Mesothelial cell of epicardium (in vitro differentiated cells): ENCODE measurements around the gene FAM81B. TPM values are rescaled to one million over a fixed set of nuclear protein-coding genes. Genes with fewer than 3 reads are reported as not detected.

Experiments
- DNase-seq, 2 experiments: peaks; one replicate each; pipeline ENCODE4 v3.0.0; 2021; ENCODE audit warnings: low spot score in 2 of 2; ENCODE audit not compliant: unreplicated experiment in 2 of 2
- H3K27ac Mint-ChIP-seq: 2 replicates; pipeline ENCODE4 v1.8.0; 2021; ENCODE audit warnings: mixed read lengths
- H3K27me3 Mint-ChIP-seq: 2 replicates; pipeline ENCODE4 v1.8.0; 2021; ENCODE audit warnings: low read depth, mixed read lengths
- H3K36me3 Mint-ChIP-seq: 2 replicates; pipeline ENCODE4 v1.8.0; 2021; ENCODE audit warnings: mixed read lengths
- H3K4me1 Mint-ChIP-seq: 2 replicates; pipeline ENCODE4 v1.8.0; 2021; ENCODE audit warnings: mixed read lengths
- H3K4me3 Mint-ChIP-seq: 2 replicates; pipeline ENCODE4 v1.8.0; 2021; ENCODE audit warnings: mild to moderate bottlenecking, moderate library complexity, mixed read lengths
- H3K9me3 Mint-ChIP-seq: 2 replicates; pipeline ENCODE4 v1.8.0; 2021; ENCODE audit warnings: mixed read lengths
- total RNA-seq: library from RNA; stranded (reverse); gene quantifications from 3 replicates; pipeline ENCODE4 v1.2.1, GENCODE V29; 2021
- TF ChIP-seq, protein P1 (sequence below): fragments of 200-600 bp; sonication (generic); IDR thresholded peaks from one replicate; pipeline ENCODE4 v1.5.0; 2021; ENCODE audit warnings: antibody characterized with exemption; ENCODE audit not compliant: unreplicated experiment

Gene FAM81B
- total RNA-seq, 1 donor from 2014 or later = 4.0 TPM

DNA sequence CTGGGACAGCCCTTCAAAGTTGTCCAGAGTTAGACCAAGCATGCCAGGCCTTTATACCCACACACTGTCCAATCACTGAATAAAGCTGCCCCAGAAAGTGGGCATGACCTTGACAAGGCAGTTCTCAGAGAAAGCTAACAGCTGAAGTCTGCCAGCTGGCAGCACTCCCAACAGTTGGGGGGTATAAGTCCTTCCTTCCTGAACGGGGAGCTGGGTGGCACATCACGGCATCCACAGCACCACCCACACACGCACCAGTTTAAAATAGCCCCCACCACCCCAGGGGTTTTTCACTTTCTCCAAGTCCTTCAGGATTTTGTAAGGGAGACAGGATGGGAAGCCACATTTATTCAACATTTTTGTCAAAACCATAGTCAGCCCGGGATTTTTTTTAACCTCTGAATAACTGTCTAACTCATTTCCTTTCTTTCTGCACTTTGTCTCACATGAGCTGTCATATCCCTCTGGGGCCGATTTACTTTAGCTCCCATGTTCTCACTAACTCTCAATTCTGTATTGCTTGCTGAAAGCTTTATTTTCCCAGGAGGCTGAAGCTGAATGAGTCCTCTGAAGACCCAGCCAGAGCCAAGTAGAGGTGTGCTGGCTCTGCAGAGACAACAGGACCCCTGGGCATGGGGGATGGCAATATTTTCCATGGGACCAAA lies 15.4 kb downstream of the FAM81B start:
- H3K27me3 Mint-ChIP-seq = no peaks in the 10 kb centered on the region

DNA sequence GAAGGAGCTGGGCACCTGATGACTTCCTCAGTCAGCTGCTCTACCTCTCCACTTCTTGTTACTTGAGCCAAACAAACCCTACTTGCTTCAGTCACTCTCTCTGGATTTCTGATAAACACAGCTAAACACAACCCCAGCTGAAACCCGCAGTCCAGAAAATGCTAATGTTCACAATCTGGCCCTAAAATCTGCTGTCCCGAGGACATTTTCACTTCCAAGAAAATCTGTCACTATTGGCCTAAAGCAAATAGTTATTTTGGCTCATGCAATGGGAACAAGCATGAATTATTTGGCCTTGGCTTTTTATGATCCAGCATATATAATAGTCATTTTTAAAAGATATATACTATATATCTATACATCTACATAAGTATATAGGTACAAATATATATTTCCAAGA lies 19.1 kb downstream of the FAM81B start:
- Mint-ChIP-seq H3K27ac (no peak overlapping the region), H3K4me3 (no peak overlapping the region)
- TF ChIP-seq, protein P1, sequence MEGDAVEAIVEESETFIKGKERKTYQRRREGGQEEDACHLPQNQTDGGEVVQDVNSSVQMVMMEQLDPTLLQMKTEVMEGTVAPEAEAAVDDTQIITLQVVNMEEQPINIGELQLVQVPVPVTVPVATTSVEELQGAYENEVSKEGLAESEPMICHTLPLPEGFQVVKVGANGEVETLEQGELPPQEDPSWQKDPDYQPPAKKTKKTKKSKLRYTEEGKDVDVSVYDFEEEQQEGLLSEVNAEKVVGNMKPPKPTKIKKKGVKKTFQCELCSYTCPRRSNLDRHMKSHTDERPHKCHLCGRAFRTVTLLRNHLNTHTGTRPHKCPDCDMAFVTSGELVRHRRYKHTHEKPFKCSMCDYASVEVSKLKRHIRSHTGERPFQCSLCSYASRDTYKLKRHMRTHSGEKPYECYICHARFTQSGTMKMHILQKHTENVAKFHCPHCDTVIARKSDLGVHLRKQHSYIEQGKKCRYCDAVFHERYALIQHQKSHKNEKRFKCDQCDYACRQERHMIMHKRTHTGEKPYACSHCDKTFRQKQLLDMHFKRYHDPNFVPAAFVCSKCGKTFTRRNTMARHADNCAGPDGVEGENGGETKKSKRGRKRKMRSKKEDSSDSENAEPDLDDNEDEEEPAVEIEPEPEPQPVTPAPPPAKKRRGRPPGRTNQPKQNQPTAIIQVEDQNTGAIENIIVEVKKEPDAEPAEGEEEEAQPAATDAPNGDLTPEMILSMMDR = no peak

More for the DNA sequence above, 15.4 kb downstream of the FAM81B start:
- peaks cover 7% of the 10 kb centered on the region for H3K9me3 Mint-ChIP-seq
- H3K36me3 Mint-ChIP-seq = no peaks in the 10 kb centered on the region
- H3K4me3 Mint-ChIP-seq = no peak overlapping the region
- DNase-seq = no peak
- TF ChIP-seq, protein P1 = no peak
- no peaks in the 10 kb centered on the region for H3K4me1 Mint-ChIP-seq
- H3K27ac Mint-ChIP-seq = no peak overlapping the region

DNA sequence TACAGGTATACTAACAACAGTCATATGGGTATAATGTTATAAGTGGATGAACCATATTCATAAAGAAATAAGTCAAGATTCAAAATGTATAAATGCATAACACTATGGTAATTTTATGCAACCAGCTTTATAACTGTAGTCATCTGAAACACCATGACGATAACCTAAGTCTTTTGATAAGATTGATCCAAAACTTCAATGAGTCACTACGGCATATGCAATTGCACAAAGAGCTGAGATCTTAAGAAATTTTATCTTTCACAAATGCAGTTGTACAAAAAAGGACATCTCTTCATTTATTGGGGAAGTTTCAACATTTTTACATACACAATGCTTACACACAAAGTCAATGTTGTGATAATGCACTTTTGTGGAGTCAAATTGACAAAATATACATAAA lies 20.3 kb downstream of the FAM81B start:
- H3K27ac Mint-ChIP-seq = no peak overlapping the region
- peaks cover 4% of the 10 kb centered on the region for H3K4me1 Mint-ChIP-seq
- no peaks in the 10 kb centered on the region for H3K9me3 Mint-ChIP-seq
- no peak overlapping the region for H3K4me3 Mint-ChIP-seq
- no peaks in the 10 kb centered on the region for H3K27me3 Mint-ChIP-seq
- no peaks in the 10 kb centered on the region for H3K36me3 Mint-ChIP-seq
- no peak for DNase-seq
- TF ChIP-seq, protein P1 = no peak

More for the DNA sequence above, 19.1 kb downstream of the FAM81B start:
- H3K27me3 Mint-ChIP-seq = no peaks in the 10 kb centered on the region
- H3K4me1 Mint-ChIP-seq = peaks cover 4% of the 10 kb centered on the region
- no peak for DNase-seq
- H3K9me3 Mint-ChIP-seq = no peaks in the 10 kb centered on the region
- no peaks in the 10 kb centered on the region for H3K36me3 Mint-ChIP-seq

DNA sequence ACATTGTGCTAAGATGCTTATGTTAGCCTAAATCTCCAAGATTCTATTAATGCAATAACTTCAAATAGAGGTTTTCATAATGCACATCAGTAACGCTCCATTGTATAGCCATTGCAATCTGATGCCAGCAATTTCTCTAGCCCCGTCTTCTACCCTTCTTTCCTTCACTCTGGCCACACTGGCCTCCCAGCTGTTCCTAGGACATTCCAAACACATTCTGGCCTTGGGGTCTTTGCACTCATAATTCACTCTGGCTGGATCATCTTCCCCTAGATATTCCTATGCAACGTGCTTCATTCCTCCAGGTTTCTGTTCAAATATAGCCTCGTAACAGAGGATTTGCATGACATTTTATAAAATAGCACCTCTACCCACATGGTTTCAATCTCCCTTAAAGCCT lies 23.3 kb downstream of the FAM81B start:
- TF ChIP-seq, protein P1 = no peak
- no peaks in the 10 kb centered on the region for H3K9me3 Mint-ChIP-seq
- no peak for DNase-seq
- H3K27ac Mint-ChIP-seq = no peak overlapping the region
- no peaks in the 10 kb centered on the region for H3K36me3 Mint-ChIP-seq
- H3K4me1 Mint-ChIP-seq = peaks cover 16% of the 10 kb centered on the region
- no peaks in the 10 kb centered on the region for H3K27me3 Mint-ChIP-seq
- H3K4me3 Mint-ChIP-seq = no peak overlapping the region

DNA sequence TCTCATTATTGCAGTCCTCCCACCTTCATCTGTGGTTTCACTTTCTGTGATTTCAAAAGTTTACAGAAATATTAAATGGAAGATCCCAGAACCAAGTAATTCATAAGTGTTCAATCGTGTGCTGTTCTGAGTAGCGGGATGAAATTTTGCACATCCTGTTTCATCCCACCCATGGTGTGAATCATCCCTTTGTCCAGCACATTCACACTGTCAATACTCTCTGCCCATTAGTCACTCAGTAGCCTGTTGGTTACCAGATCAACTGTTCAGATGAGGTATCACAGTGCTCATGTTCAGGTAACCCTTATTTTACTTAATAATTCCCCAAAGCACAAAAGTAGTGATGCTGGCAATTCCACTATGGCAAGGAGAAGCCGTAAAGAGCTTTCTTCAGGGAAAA lies 26.8 kb downstream of the FAM81B start:
- no peak for DNase-seq
- TF ChIP-seq, protein P1 = no peak
- no peaks in the 10 kb centered on the region for H3K36me3 Mint-ChIP-seq

DNA sequence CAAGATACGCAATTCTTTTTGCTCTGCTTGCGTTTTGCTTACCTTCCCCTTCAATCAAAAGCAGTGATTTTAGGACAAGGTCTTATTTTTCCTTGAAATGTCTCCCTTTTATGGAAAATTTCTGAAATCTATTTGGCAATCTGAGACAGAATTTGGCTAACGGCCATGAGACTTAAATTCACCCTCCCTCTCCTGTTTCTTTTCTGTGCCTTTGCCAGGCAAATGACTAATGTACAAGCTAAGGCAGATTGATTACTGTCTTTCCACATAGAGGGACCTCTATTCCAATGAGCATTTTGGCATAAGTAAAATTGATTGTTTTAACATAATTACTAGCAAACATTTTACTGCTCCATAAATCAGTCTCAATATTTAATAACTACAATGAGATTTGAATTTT lies 31.7 kb downstream of the FAM81B start:
- H3K27me3 Mint-ChIP-seq = peaks cover 3% of the 10 kb centered on the region
- DNase-seq = no peak
- peaks cover 9% of the 10 kb centered on the region for H3K9me3 Mint-ChIP-seq
- no peaks in the 10 kb centered on the region for H3K36me3 Mint-ChIP-seq
- no peak overlapping the region for H3K4me3 Mint-ChIP-seq
- no peak overlapping the region for H3K27ac Mint-ChIP-seq
- TF ChIP-seq, protein P1 = no peak
- H3K4me1 Mint-ChIP-seq = peaks cover 22% of the 10 kb centered on the region

More for the DNA sequence above, 26.8 kb downstream of the FAM81B start:
- H3K9me3 Mint-ChIP-seq = peaks cover 9% of the 10 kb centered on the region
- no peak overlapping the region for H3K4me3 Mint-ChIP-seq
- H3K27ac Mint-ChIP-seq = no peak overlapping the region
- no peaks in the 10 kb centered on the region for H3K27me3 Mint-ChIP-seq
- peaks cover 20% of the 10 kb centered on the region for H3K4me1 Mint-ChIP-seq
